ENCODE results near the gene SFXN5. TPM values are rescaled to one million over a fixed set of nuclear protein-coding genes. Genes with fewer than 3 reads are reported as not detected.

SFXN5 gene
- total and polyA plus RNA-seq, 2 donors (not counting 3 experiments of a cell fraction or from before 2014, with no cell fraction given), result 18.7 to 28.6 TPM

- H3K79me2 ChIP-seq (ENCODE audit: control insufficient read depth, insufficient read depth, low read length), result no peaks in the 10 kb centered on the region
- H3K4me3 ChIP-seq (replicated peaks in 1 of 3; ENCODE audit: insufficient read depth in 1 of 3, low read depth in 1 of 3, low read length in 3 of 3), result no peak overlapping the region
- FAIRE-seq, result no peak
- BruUV-seq (replicated peaks), result no TSS peak
- intact Hi-C loops (cut with micrococcal nuclease) (no loop called here), dilution Hi-C loops (cut with MboI; ENCODE audit: extremely low pct_ligation_motif_present, low sequenced_read_pairs) (no loop called here)
- H3K4me1 ChIP-seq (ENCODE audit: control insufficient read depth, extremely low read depth, insufficient read depth, low read length), result no peaks in the 10 kb centered on the region
- no peak for DNase-seq (ENCODE audit: low read depth, low spot score)
- H2AFZ ChIP-seq (ENCODE audit: low read depth, low read length), result no peak overlapping the region
- H3K4me2 ChIP-seq (ENCODE audit: insufficient read depth, low read length), result no peak overlapping the region
- H3K27me3 ChIP-seq (ENCODE audit: control insufficient read depth in 2 of 2, insufficient read depth in 2 of 2, low read length in 2 of 2), result no peaks in the 10 kb centered on the region
- POLR2A ChIA-PET, result no interaction called here
- TF ChIP-seq CTCF (IDR thresholded peaks at IDR 0.05; ENCODE audit: extremely low read depth in 1 of 2, insufficient read depth in 1 of 2, low read depth in 1 of 2, low read length in 2 of 2) (no peak), GATA2 (IDR thresholded peaks at IDR 0.05; ENCODE audit: insufficient read depth, insufficient read length, low read depth, low read length) (no peak), POLR2A (IDR thresholded peaks at IDR 0.05; ENCODE audit: low read depth, low read length) (no peak), MAX (IDR thresholded peaks at IDR 0.05; ENCODE audit: insufficient read depth, insufficient read length) (no peak), POLR2AphosphoS5 (IDR thresholded peaks at IDR 0.05; ENCODE audit: insufficient read depth, low read depth, low read length) (no peak), JUN (IDR thresholded peaks at IDR 0.05; ENCODE audit: borderline replicate concordance, insufficient read depth, insufficient read length, low read depth) (no peak), MYC (IDR thresholded peaks at IDR 0.05; ENCODE audit: low read depth, low read length) (no peak), FOS (IDR thresholded peaks at IDR 0.05; ENCODE audit: borderline replicate concordance, insufficient read depth, low read length) (no peak), EZH2 (IDR thresholded peaks at IDR 0.05; ENCODE audit: borderline replicate concordance, low read depth, low read length, severe bottlenecking) (no peak)
- H4K20me1 ChIP-seq (replicated peaks; ENCODE audit: control insufficient read depth, extremely low read depth, insufficient read depth, low read length), result no peaks in the 10 kb centered on the region
- no peaks in the 10 kb centered on the region for H3K9me1 ChIP-seq (replicated peaks; ENCODE audit: control insufficient read depth, extremely low read depth, insufficient read depth, low read length)
- H3K27ac ChIP-seq (ENCODE audit: insufficient read depth, low read depth, low read length), result no peak overlapping the region
- H3K9me3 ChIP-seq (replicated peaks; ENCODE audit: control insufficient read depth, insufficient read depth, low read length), result no peaks in the 10 kb centered on the region
- no peaks in the 10 kb centered on the region for H3K36me3 ChIP-seq (ENCODE audit: control insufficient read depth in 2 of 2, extremely low read depth in 1 of 2, insufficient read depth in 2 of 2, low read length in 2 of 2)
- CTCF ChIA-PET, result interaction anchor here (0.8 to 3.6 kb wide), 4 partner anchors 12 to 187 kb away, joined by 3 to 23 read pairs (median 3); no protein-coding TSS in a partner anchor
- no peak overlapping the region for H3K9ac ChIP-seq (replicated peaks; ENCODE audit: extremely low read depth, insufficient read depth, low read length)
These were observed 101.8 kb downstream of the SFXN5 start for GRCh38 chr2:72969706-72970105.
